ENCODE measurements around the gene ELL. TPM values are rescaled to one million over a fixed set of nuclear protein-coding genes. Genes with fewer than 3 reads are reported as not detected.

The ELL gene
- polyA plus RNA-seq, 1 donor from 2014 or later, result 7.2 TPM

DNA sequence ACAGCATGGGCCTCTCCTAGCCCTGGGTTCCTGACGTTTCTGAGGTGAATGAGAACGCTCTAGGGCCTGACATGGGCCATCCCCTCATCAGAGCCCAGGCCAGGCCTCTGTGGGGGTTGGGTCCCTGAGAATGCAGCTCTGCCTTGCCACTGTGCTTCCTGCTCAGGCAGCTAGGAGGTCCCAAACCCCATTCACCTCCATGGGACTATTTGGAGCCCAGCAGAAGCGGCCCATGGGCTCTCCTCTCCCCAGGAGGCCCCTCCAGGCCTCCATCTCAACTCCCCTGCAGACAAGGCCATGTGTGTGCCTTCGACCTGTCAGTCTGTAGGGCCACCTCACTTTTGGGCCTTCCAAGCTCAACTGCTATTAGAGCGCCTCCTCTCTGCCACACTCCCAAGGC lies 36.9 kb downstream of the ELL start:
- no peaks in the 10 kb centered on the region for H3K9me2 ChIP-seq (ENCODE audit: insufficient read depth, low read length)
- no peaks in the 10 kb centered on the region for H3F3A ChIP-seq (ENCODE audit: insufficient read depth, low read length, poor library complexity, severe bottlenecking)
- no peak overlapping the region for H3K27ac ChIP-seq (ENCODE audit: low read length)
- no peak overlapping the region for H3K9ac ChIP-seq (ENCODE audit: low read length)
- H3K4me2 ChIP-seq (ENCODE audit: low read length), result no peak overlapping the region
- H3K9me3 ChIP-seq (ENCODE audit: low read length), result no peaks in the 10 kb centered on the region
- H4K20me1 ChIP-seq (ENCODE audit: insufficient read depth), result no peaks in the 10 kb centered on the region
- no peaks in the 10 kb centered on the region for H3K36me3 ChIP-seq (ENCODE audit: insufficient read depth, low read length)
- no peaks in the 10 kb centered on the region for H3K79me2 ChIP-seq (replicated peaks; ENCODE audit: insufficient read depth, low read length)
- no peaks in the 10 kb centered on the region for H3K27me3 ChIP-seq (ENCODE audit: insufficient read depth, low read depth, low read length)
- H2AFZ ChIP-seq (ENCODE audit: low read depth, low read length), result no peak overlapping the region
- no peak overlapping the region for H3K4me3 ChIP-seq (ENCODE audit: low read length)
- TF ChIP-seq TAF1 (IDR thresholded peaks at IDR 0.05; ENCODE audit: low read depth) (no peak), EP300 (conservative IDR thresholded peaks at IDR 0.05; ENCODE audit: poor library complexity, severe bottlenecking) (no peak), MXI1 (conservative IDR thresholded peaks at IDR 0.05; ENCODE audit: poor library complexity, severe bottlenecking) (no peak), EZH2 (IDR thresholded peaks at IDR 0.05; ENCODE audit: borderline replicate concordance, insufficient read depth, low read length, poor library complexity, severe bottlenecking) (no peak), RAD21 (conservative IDR thresholded peaks at IDR 0.05) (no peak), POLR2AphosphoS5 (IDR thresholded peaks at IDR 0.05) (no peak), SMC3 (conservative IDR thresholded peaks at IDR 0.05; ENCODE audit: poor library complexity) (no peak)
- TF ChIP-seq, protein P1, sequence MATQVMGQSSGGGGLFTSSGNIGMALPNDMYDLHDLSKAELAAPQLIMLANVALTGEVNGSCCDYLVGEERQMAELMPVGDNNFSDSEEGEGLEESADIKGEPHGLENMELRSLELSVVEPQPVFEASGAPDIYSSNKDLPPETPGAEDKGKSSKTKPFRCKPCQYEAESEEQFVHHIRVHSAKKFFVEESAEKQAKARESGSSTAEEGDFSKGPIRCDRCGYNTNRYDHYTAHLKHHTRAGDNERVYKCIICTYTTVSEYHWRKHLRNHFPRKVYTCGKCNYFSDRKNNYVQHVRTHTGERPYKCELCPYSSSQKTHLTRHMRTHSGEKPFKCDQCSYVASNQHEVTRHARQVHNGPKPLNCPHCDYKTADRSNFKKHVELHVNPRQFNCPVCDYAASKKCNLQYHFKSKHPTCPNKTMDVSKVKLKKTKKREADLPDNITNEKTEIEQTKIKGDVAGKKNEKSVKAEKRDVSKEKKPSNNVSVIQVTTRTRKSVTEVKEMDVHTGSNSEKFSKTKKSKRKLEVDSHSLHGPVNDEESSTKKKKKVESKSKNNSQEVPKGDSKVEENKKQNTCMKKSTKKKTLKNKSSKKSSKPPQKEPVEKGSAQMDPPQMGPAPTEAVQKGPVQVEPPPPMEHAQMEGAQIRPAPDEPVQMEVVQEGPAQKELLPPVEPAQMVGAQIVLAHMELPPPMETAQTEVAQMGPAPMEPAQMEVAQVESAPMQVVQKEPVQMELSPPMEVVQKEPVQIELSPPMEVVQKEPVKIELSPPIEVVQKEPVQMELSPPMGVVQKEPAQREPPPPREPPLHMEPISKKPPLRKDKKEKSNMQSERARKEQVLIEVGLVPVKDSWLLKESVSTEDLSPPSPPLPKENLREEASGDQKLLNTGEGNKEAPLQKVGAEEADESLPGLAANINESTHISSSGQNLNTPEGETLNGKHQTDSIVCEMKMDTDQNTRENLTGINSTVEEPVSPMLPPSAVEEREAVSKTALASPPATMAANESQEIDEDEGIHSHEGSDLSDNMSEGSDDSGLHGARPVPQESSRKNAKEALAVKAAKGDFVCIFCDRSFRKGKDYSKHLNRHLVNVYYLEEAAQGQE (IDR thresholded peaks at IDR 0.05; ENCODE audit: borderline replicate concordance), result no peak
- TF ChIP-seq, protein P2, sequence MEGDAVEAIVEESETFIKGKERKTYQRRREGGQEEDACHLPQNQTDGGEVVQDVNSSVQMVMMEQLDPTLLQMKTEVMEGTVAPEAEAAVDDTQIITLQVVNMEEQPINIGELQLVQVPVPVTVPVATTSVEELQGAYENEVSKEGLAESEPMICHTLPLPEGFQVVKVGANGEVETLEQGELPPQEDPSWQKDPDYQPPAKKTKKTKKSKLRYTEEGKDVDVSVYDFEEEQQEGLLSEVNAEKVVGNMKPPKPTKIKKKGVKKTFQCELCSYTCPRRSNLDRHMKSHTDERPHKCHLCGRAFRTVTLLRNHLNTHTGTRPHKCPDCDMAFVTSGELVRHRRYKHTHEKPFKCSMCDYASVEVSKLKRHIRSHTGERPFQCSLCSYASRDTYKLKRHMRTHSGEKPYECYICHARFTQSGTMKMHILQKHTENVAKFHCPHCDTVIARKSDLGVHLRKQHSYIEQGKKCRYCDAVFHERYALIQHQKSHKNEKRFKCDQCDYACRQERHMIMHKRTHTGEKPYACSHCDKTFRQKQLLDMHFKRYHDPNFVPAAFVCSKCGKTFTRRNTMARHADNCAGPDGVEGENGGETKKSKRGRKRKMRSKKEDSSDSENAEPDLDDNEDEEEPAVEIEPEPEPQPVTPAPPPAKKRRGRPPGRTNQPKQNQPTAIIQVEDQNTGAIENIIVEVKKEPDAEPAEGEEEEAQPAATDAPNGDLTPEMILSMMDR (IDR thresholded peaks at IDR 0.05; ENCODE audit: poor library complexity, severe bottlenecking), result no peak

GRCh38 chr19:18483119-18483890 lies 38.6 kb downstream of the ELL start:
- Histone ChIP-seq H4K20me1 (ENCODE audit: insufficient read depth) (no peaks in the 10 kb centered on the region), H3K4me2 (ENCODE audit: low read length) (no peak overlapping the region), H2AFZ (ENCODE audit: low read depth, low read length) (no peak overlapping the region), H3K27ac (ENCODE audit: low read length) (no peak overlapping the region), H3K27me3 (ENCODE audit: insufficient read depth, low read depth, low read length) (no peaks in the 10 kb centered on the region), H3K9ac (ENCODE audit: low read length) (no peak overlapping the region), H3K9me2 (ENCODE audit: insufficient read depth, low read length) (no peaks in the 10 kb centered on the region), H3K79me2 (replicated peaks; ENCODE audit: insufficient read depth, low read length) (no peaks in the 10 kb centered on the region), H3K36me3 (ENCODE audit: insufficient read depth, low read length) (no peaks in the 10 kb centered on the region), H3F3A (ENCODE audit: insufficient read depth, low read length, poor library complexity, severe bottlenecking) (no peaks in the 10 kb centered on the region), H3K4me3 (ENCODE audit: low read length) (no peak overlapping the region), H3K9me3 (ENCODE audit: low read length) (no peaks in the 10 kb centered on the region)
- no peak for TF ChIP-seq EZH2 (IDR thresholded peaks at IDR 0.05; ENCODE audit: borderline replicate concordance, insufficient read depth, low read length, poor library complexity, severe bottlenecking)
- TF ChIP-seq POLR2AphosphoS5 (IDR thresholded peaks at IDR 0.05), result no peak
- no peak for TF ChIP-seq RAD21 (conservative IDR thresholded peaks at IDR 0.05)
- TF ChIP-seq, protein P1 (IDR thresholded peaks at IDR 0.05; ENCODE audit: borderline replicate concordance), result no peak
